Measurements from ENCODE around the gene NTNG1.
"Not testable (repeated sequence)": the region's sequence is repeated elsewhere in the genome, so short reads cannot be mapped to it uniquely, and the experiment has no call there.

NTNG1 gene

GRCh38 chr1:107162745-107163144 lies 21.9 kb downstream of the NTNG1 start:
- no peak for DNase-seq (ENCODE audit: extremely low spot score)

GRCh38 chr1:107164901-107165300 lies 24.1 kb downstream of the NTNG1 start:
- CTCF ChIA-PET; POLR2A ChIA-PET; DNase-seq (ENCODE audit: extremely low spot score): not testable (repeated sequence)

More at GRCh38 chr1:107162745-107163144, 21.9 kb downstream of the NTNG1 start:
- POLR2A ChIA-PET, result no interaction called here
- CTCF ChIA-PET, result no interaction called here
- TF ChIP-seq TARDBP (IDR thresholded peaks at IDR 0.05) (no peak), ARNT (IDR thresholded peaks at IDR 0.05) (no peak), SP1 (IDR thresholded peaks at IDR 0.05) (no peak), LEF1 (IDR thresholded peaks at IDR 0.05; ENCODE audit: borderline replicate concordance) (no peak), FOXK2 (IDR thresholded peaks at IDR 0.05) (no peak), FOXA1 (IDR thresholded peaks at IDR 0.05) (no peak)

- CTCF ChIA-PET, result no interaction called here
- no peak for DNase-seq (ENCODE audit: extremely low spot score)
- POLR2A ChIA-PET, result no interaction called here
- TF ChIP-seq L3MBTL2 (conservative IDR thresholded peaks at IDR 0.05) (no peak), LEF1 (IDR thresholded peaks at IDR 0.05; ENCODE audit: borderline replicate concordance) (no peak), PKNOX1 (IDR thresholded peaks at IDR 0.05) (no peak), NFRKB (IDR thresholded peaks at IDR 0.05) (no peak), BHLHE40 (IDR thresholded peaks at IDR 0.05; ENCODE audit: borderline replicate concordance) (no peak), ARNT (IDR thresholded peaks at IDR 0.05) (no peak), SP1 (IDR thresholded peaks at IDR 0.05) (no peak), ELF4 (IDR thresholded peaks at IDR 0.05) (no peak)
Measured at GRCh38 chr1:107169615-107170014, 28.8 kb downstream of the NTNG1 start.

- ChIA-PET CTCF (no interaction called here), POLR2A (no interaction called here)
- DNase-seq (ENCODE audit: extremely low spot score), result no peak
- TF ChIP-seq FOXK2 (IDR thresholded peaks at IDR 0.05) (no peak), ZNF384 (IDR thresholded peaks at IDR 0.05) (no peak), SUZ12 (IDR thresholded peaks at IDR 0.05) (no peak)
Measured at GRCh38 chr1:107171333-107171732, 30.5 kb downstream of the NTNG1 start.

- DNase-seq (ENCODE audit: extremely low spot score), result no peak
- ChIA-PET CTCF (no interaction called here), POLR2A (no interaction called here)
- no peak for TF ChIP-seq BHLHE40 (IDR thresholded peaks at IDR 0.05; ENCODE audit: borderline replicate concordance)
- no peak for TF ChIP-seq HDGF (IDR thresholded peaks at IDR 0.05; ENCODE audit: borderline replicate concordance)
- no peak for TF ChIP-seq FOXM1 (IDR thresholded peaks at IDR 0.05; ENCODE audit: borderline replicate concordance)
- TF ChIP-seq TARDBP (IDR thresholded peaks at IDR 0.05), result no peak
- no peak for TF ChIP-seq NFRKB (IDR thresholded peaks at IDR 0.05)
- TF ChIP-seq ARNT (IDR thresholded peaks at IDR 0.05), result no peak
- TF ChIP-seq CTBP1 (IDR thresholded peaks at IDR 0.05; ENCODE audit: borderline replicate concordance), result no peak
- no peak for TF ChIP-seq SP1 (IDR thresholded peaks at IDR 0.05)
- no peak for TF ChIP-seq ELF4 (IDR thresholded peaks at IDR 0.05)
- no peak for TF ChIP-seq SUZ12 (IDR thresholded peaks at IDR 0.05)
- no peak for TF ChIP-seq L3MBTL2 (conservative IDR thresholded peaks at IDR 0.05)
- no peak for TF ChIP-seq FOXK2 (IDR thresholded peaks at IDR 0.05)
- no peak for TF ChIP-seq ZNF384 (IDR thresholded peaks at IDR 0.05)
- TF ChIP-seq FOXA1 (IDR thresholded peaks at IDR 0.05), result no peak
- TF ChIP-seq LEF1 (IDR thresholded peaks at IDR 0.05; ENCODE audit: borderline replicate concordance), result no peak
- TF ChIP-seq PKNOX1 (IDR thresholded peaks at IDR 0.05), result no peak
Measured at GRCh38 chr1:107172450-107173170, 31.8 kb downstream of the NTNG1 start.

GRCh38 chr1:107175102-107175909 lies 34.5 kb downstream of the NTNG1 start:
- ChIA-PET POLR2A (no interaction called here), CTCF (no interaction called here)
- TF ChIP-seq PKNOX1 (IDR thresholded peaks at IDR 0.05) (no peak), FOXA1 (IDR thresholded peaks at IDR 0.05) (no peak), SUZ12 (IDR thresholded peaks at IDR 0.05) (no peak), CTBP1 (IDR thresholded peaks at IDR 0.05; ENCODE audit: borderline replicate concordance) (no peak), FOXK2 (IDR thresholded peaks at IDR 0.05) (no peak), ZNF384 (IDR thresholded peaks at IDR 0.05) (no peak), LEF1 (IDR thresholded peaks at IDR 0.05; ENCODE audit: borderline replicate concordance) (no peak), HDGF (IDR thresholded peaks at IDR 0.05; ENCODE audit: borderline replicate concordance) (no peak), BHLHE40 (IDR thresholded peaks at IDR 0.05; ENCODE audit: borderline replicate concordance) (no peak), SP1 (IDR thresholded peaks at IDR 0.05) (no peak), ELF4 (IDR thresholded peaks at IDR 0.05) (no peak), L3MBTL2 (conservative IDR thresholded peaks at IDR 0.05) (no peak), NFRKB (IDR thresholded peaks at IDR 0.05) (no peak), FOXM1 (IDR thresholded peaks at IDR 0.05; ENCODE audit: borderline replicate concordance) (no peak), ARNT (IDR thresholded peaks at IDR 0.05) (no peak), TARDBP (IDR thresholded peaks at IDR 0.05) (no peak)
- no peak for DNase-seq (ENCODE audit: extremely low spot score)

Data from HEK293T (cell line).